ENCODE data around the gene CENPS. TPM values are rescaled to one million over a fixed set of nuclear protein-coding genes. Genes with fewer than 3 reads are reported as not detected.
A peak's percentile ranks its signal among the peaks of the same experiment; 100 is the strongest.

The CENPS gene
- total RNA-seq, 1 donor = 17.4 TPM

GRCh38 chr1:10389271-10389973, 40.8 kb upstream of the CENPS start:
- Histone ChIP-seq H4K20me1 (ENCODE audit: insufficient read depth, low read length) (no peaks in the 10 kb centered on the region), H3K4me1 (ENCODE audit: insufficient read depth, low read length) (peaks cover 16% of the 10 kb centered on the region), H3K4me3 (ENCODE audit: insufficient read depth, low read length) (no peak overlapping the region), H2AFZ (ENCODE audit: low read length) (no peak overlapping the region), H3K36me3 (ENCODE audit: insufficient read depth, low read length) (no peaks in the 10 kb centered on the region), H3K27me3 (ENCODE audit: insufficient read depth, low read length) (no peaks in the 10 kb centered on the region), H3K9me3 (ENCODE audit: low read depth, low read length) (no peaks in the 10 kb centered on the region), H3K27ac (ENCODE audit: low read depth, low read length) (no peak overlapping the region), H3K4me2 (ENCODE audit: insufficient read depth, low read length) (no peak overlapping the region), H3K79me2 (ENCODE audit: insufficient read depth, low read length) (no peaks in the 10 kb centered on the region)
- no peak for DNase-seq (ENCODE audit: insufficient read length, low spot score, missing footprints)
- TF ChIP-seq CTCF (IDR thresholded peaks at IDR 0.05; ENCODE audit: extremely low read depth, low read depth, low read length) = no peak

GRCh38 chr1:10396870-10397269, 33.4 kb upstream of the CENPS start:
- H3K4me1 ChIP-seq (ENCODE audit: insufficient read depth, low read length) = peaks cover 14% of the 10 kb centered on the region
- H3K36me3 ChIP-seq (ENCODE audit: insufficient read depth, low read length) = no peaks in the 10 kb centered on the region
- peaks cover 22% of the 10 kb centered on the region for H3K79me2 ChIP-seq (ENCODE audit: insufficient read depth, low read length)
- H3K27me3 ChIP-seq (ENCODE audit: insufficient read depth, low read length) = no peaks in the 10 kb centered on the region
- no peak overlapping the region for H3K27ac ChIP-seq (ENCODE audit: low read depth, low read length)
- TF ChIP-seq CTCF (IDR thresholded peaks at IDR 0.05; ENCODE audit: extremely low read depth, low read depth, low read length) = no peak
- no peak overlapping the region for H2AFZ ChIP-seq (ENCODE audit: low read length)
- peaks cover 7% of the 10 kb centered on the region for H4K20me1 ChIP-seq (ENCODE audit: insufficient read depth, low read length)
- H3K4me2 ChIP-seq (ENCODE audit: insufficient read depth, low read length) = no peak overlapping the region
- H3K9me3 ChIP-seq (ENCODE audit: low read depth, low read length) = no peaks in the 10 kb centered on the region
- H3K4me3 ChIP-seq (ENCODE audit: insufficient read depth, low read length) = no peak overlapping the region
- no peak for DNase-seq (ENCODE audit: insufficient read length, low spot score, missing footprints)

- H3K4me2 ChIP-seq (ENCODE audit: insufficient read depth, low read length) = peak overlapping the region; percentile 95
- DNase-seq (ENCODE audit: insufficient read length, low spot score, missing footprints) = no peak
These were observed 31.9 kb upstream of the CENPS start for GRCh38 chr1:10398278-10398733.

More at GRCh38 chr1:10398278-10398733, 31.9 kb upstream of the CENPS start:
- peaks cover 27% of the 10 kb centered on the region for H3K79me2 ChIP-seq (ENCODE audit: insufficient read depth, low read length)
- H3K4me3 ChIP-seq (ENCODE audit: insufficient read depth, low read length) = peak overlapping the region; percentile 98
- no peaks in the 10 kb centered on the region for H3K9me3 ChIP-seq (ENCODE audit: low read depth, low read length)
- H3K36me3 ChIP-seq (ENCODE audit: insufficient read depth, low read length) = peaks cover 7% of the 10 kb centered on the region
- H4K20me1 ChIP-seq (ENCODE audit: insufficient read depth, low read length) = peaks cover 7% of the 10 kb centered on the region
- H2AFZ ChIP-seq (ENCODE audit: low read length) = peak overlapping the region; percentile 96
- no peak for TF ChIP-seq CTCF (IDR thresholded peaks at IDR 0.05; ENCODE audit: extremely low read depth, low read depth, low read length)
- H3K4me1 ChIP-seq (ENCODE audit: insufficient read depth, low read length) = peaks cover 20% of the 10 kb centered on the region
- no peaks in the 10 kb centered on the region for H3K27me3 ChIP-seq (ENCODE audit: insufficient read depth, low read length)
- peak overlapping the region; percentile 69 for H3K27ac ChIP-seq (ENCODE audit: low read depth, low read length)

Measured in osteoblast (primary cell).